ENCODE data around the gene CDK6.

Gene CDK6

DNA sequence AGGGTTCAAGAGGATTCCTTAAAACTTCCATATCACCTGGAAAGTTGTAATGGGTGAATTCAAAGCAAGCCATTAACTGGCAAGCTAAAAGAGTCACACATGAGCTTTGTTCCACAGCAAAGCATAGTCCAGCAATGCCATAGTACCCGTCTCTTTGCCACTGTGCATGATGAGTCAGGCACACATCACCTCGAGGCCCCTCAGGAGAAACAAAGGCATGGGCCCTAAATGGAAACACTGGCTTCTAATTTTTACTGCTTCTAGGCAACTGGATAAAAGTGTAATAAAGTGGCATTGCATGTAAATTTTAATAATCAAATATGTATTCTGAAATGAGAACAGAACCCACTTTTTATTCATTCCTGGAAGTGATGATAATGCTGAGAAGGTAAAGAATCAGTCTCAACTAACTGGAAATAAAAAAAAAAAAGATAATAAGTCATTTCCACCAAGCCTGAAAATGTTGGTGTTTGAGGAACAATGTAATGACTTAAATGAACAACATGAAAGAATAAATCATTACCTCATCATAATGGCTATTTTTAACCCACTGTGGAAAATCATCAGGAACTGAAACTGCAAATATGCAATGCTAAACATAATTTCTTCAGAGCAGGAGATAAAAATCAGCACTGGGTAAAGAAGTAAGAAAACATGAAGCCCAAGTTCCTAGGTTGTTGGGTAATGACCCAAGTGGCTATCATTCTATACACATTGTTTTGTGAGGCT, 104.9 kb downstream of the CDK6 start:
- DNase-seq = peak; percentile 64

GRCh38 chr7:92730808-92731207, 105.6 kb downstream of the CDK6 start:
- DNase-seq = no peak

DNA sequence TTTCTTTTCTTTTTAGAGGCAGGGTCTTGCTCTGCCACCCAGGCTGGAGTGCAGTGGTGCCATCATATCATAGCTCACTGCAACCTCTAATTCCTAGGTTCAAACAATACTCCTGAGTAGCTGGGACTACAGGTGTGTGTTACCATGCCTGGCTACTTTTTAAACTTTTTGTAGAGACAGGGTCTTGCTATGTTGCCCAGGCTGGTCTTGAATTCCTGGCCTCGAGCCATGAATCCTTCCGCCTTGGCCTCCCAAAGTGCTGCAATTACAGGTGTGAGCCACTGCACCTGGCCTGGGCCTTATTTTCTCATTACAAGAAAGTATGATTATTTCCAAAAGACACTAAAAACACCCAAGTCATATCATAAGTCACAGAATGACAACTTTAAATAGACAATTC, 106.6 kb downstream of the CDK6 start:
- DNase-seq = no peak

GRCh38 chr7:92729172-92729571, 107.2 kb downstream of the CDK6 start:
- peak; percentile 36 for DNase-seq

- no peak for DNase-seq
Measured at GRCh38 chr7:92727755-92728154, 108.6 kb downstream of the CDK6 start.

DNA sequence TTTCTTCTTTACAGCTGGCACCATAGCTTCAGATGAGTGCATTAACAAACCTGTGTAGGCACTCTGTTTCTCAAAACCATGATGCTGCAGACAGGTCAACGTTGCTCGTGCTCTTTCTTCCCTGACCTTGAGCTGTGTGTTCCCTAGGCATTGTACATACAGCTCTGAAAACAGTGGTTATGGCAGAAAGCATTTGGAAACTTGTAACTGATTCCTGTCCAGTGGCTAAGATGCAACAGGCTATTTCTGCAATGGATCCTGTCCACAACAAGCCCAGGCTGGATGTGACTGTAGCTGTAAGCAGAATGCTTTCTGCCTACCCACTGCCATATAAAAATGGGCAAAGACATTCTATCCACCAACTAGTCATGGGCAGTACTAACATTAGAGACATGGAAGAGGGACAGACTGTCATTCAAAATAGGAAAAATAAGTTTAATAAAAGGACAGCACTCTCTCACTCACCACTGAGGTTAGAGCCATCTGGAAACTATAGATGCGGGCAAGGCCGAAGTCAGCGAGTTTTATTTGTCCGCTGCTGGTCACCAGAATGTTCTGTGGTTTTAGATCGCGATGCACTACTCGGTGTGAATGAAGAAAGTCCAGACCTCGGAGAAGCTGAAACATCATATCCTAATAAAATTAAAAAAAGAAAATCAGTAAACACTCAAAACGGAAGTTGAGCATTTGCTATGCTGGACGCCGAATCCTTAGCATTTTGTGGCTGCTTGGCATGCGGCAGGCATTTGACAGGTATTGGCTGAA, 111.0 kb downstream of the CDK6 start:
- no peak for DNase-seq

DNA sequence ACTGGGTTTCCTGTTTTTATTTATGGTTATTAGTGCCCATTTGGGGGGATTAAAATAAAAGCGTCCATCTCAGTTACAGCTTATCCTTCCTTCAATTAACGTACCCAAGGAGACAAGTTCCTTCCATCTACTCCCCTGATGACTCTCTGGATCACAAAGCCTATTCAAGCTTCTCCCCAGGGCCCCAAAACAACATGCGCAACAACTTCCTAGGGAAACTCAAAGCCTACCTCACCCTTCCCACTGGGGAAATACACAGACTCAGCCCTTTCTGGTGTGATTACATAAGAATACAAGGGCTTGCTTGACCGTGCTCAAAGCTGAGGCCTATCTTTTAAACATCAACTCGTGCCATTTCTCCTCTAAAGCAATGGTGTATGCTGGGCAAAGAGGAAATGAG, 112.4 kb downstream of the CDK6 start:
- DNase-seq = no peak

- DNase-seq = no peak
Measured at GRCh38 chr7:92723205-92723604, 113.2 kb downstream of the CDK6 start.

- DNase-seq = no peak
Measured at GRCh38 chr7:92722541-92722940, 113.8 kb downstream of the CDK6 start.

DNA sequence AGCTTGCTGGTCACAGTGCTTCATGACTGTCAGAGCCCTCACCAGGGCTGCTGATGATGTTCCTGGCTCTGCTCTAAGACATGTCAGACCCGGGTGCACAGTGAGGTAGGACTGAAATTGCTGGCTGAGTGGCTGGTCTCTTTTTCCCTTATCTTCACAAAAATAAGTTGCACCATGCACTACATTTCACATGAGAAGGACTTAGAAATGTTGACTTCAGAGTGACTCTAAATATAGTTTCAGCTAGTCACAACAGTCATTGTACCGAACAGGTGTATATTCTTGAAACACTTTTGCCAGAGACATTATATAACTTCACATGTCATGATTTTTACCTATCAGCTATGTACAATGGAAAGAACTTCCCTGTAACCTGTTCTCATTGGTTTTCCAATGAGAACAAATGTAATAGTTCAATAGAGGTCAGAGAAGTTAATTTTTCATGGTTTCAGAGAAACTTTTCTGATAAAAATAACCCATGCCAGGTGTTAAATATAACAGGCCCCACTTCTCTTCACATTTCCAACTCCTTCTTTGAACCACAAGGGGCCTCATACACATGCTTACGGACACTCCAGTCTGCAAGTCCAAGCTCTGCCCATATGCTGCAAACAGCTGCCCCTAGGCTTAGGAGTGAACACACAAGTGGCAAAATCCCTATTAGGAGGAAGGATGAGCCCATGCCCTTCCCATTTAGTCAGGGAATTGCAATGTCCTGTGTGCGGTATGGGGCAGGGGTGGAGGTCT, 115.6 kb downstream of the CDK6 start:
- no peak for DNase-seq

DNA sequence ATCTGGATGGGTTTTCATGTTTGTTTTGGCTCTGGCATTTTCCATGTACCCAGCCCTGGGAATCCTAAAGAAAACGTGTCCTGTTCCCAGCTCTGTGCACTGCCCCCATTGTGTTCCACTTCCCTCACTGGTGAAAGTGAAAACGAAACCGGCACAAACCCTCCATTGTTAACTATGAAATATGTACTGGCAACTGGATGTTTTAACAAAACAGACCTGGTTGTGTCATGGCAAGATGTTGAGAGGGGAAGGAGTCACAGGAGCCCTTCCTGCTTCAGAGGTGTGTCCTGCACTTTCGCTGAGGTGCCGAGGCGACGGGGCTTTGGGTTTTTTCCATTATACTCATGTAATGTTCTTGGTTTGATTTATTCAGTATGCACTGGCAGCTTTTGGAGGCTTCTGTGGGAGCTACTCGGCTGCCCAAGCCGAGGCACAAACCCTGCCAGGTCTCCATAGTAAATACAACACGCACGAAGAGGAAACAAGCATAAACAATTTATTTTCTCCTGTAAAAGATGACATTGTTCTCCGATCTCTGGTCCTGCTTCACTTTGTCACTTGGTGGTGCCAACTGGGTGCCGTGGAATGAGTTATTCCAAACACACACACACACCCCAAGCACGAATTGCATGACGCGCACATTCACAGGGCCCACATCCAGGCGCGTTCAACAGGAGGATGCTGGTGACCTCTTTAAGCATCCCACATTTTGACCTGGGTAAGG, 118.2 kb downstream of the CDK6 start:
- DNase-seq = peak; percentile 84

- no peak for DNase-seq
Measured at GRCh38 chr7:92717623-92717992, 118.8 kb downstream of the CDK6 start.

DNA sequence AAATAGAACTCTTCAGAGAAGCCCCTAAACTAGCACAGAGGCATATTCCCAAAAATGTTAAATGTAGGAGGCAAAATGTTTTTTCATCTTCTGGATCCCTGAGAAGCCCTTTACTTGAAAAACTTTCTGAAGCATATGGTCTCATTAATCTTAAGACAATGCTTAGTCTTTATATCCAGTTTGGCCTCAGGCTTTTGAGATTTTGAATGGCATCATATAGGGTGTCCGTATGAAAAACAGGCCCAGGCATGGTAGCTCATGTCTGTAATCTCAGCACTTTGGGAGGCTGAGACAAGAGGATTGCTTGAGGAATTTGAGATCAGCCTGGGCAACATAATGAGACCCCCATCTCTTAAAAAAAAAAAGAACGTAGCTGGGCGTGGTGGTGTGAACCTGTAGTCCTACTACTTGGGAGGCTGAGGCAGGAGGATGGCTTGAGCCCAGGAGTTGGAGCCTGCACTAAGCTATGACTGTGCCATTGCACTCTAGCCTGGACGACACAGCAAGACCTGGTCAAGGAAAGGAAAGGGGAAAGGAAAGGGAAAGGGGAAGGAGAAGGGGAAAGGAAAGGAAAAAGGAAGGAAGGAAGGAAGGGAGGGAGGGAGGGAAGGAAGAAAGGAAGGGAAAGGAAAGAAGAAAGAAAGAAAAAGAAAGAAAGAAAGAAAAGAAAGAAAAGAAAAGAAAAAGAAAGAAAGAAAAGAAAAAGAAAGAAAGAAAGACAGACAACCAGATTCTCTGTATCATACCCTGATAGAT, 119.4 kb downstream of the CDK6 start:
- no peak for DNase-seq

GRCh38 chr7:92715963-92716362, 120.4 kb downstream of the CDK6 start:
- DNase-seq = no peak

GRCh38 chr7:92714767-92715166, 121.6 kb downstream of the CDK6 start:
- DNase-seq = no peak

DNA sequence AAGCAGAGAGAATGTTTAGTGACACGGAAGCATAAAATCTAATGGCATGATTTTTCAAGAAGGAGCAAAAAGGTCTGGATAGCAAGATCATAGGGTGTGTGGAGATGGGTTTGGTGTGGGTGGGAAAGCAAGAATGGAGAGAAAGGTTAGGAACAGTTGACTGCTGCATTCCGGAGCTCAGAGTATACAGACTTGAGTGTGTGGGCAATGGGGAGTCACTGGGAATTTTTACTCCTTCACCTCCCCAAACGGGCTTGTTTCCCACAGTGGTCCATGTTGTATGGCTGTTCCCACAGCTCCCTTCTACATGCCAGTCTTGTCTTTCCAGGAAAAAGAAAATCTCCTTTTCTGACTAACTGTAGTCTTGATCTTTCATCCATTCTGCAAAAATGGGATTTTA, 122.1 kb downstream of the CDK6 start:
- no peak for DNase-seq

DNA sequence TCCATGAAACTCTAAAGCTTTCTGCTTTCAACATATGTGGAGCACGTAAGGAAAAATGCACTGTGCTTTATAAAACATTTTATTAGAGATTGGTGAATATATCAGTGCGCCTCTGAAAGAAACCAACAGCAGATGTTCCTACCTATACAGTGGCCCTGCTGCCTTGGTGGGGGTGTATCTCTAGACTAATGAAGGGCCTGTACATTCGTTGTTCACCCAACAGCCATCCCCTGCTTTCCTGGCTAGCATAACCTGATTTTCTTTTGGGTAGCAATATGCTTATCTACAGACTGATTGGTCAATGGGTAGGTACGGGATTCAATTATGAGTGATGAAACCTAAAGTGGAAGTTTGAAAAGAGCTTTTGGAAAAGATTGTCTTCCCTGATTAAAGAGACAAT, 126.5 kb downstream of the CDK6 start:
- DNase-seq = no peak

GRCh38 chr7:92709150-92709549, 127.2 kb downstream of the CDK6 start:
- no peak for DNase-seq

- peak; percentile 81 for DNase-seq
Measured at GRCh38 chr7:92708111-92709042, 128.0 kb downstream of the CDK6 start.

DNA sequence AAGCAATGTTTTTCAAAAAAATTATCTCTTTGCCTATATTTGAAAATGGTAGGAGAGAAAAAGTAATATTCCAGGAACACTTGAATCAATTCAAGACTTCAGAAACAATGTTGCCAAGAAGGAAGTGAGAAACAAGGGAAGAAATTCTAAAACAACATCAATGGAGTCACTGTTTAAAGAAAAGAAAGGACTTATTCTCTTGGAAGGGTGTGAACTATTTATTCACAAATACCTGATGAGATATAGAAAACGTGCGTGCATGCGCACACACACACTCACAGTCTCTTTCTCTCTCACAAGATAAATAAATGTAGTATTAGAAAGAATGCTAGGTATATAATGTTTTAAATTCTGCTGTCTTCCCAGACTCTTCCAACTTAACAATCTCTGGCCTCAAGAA, 128.9 kb downstream of the CDK6 start:
- DNase-seq = no peak

- DNase-seq = peak; percentile 50
Measured at GRCh38 chr7:92706563-92706962, 129.8 kb downstream of the CDK6 start.
